ENCODE data around the gene GSTCD.
"Not testable (repeated sequence)": the region's sequence is repeated elsewhere in the genome, so short reads cannot be mapped to it uniquely, and the experiment has no call there.

DNA sequence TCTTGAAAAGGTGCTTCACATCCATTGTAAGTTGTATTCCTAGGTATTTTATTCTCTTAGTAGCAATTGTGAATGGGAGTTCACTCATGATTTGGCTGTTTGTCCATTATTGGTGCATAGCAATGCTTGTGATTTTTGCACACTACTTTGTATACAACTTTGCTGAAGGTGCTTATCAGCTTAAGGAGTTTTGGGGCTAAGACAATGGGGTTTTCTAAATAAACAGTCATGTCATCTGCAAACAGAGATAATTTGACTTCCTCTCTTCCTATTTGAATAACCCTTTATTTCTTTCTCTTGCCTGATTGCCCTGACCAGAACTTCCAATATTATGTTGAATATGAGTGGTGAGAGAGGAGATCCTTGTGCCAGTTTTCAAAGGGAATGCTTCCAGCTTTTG is 63.5 kb downstream of the GSTCD start:
- TF ChIP-seq, protein P1, sequence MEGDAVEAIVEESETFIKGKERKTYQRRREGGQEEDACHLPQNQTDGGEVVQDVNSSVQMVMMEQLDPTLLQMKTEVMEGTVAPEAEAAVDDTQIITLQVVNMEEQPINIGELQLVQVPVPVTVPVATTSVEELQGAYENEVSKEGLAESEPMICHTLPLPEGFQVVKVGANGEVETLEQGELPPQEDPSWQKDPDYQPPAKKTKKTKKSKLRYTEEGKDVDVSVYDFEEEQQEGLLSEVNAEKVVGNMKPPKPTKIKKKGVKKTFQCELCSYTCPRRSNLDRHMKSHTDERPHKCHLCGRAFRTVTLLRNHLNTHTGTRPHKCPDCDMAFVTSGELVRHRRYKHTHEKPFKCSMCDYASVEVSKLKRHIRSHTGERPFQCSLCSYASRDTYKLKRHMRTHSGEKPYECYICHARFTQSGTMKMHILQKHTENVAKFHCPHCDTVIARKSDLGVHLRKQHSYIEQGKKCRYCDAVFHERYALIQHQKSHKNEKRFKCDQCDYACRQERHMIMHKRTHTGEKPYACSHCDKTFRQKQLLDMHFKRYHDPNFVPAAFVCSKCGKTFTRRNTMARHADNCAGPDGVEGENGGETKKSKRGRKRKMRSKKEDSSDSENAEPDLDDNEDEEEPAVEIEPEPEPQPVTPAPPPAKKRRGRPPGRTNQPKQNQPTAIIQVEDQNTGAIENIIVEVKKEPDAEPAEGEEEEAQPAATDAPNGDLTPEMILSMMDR (IDR thresholded peaks at IDR 0.05 in 8 of 11, conservative IDR thresholded peaks at IDR 0.05 in 3 of 11) = not testable (repeated sequence)
- TF ChIP-seq POLR2A (IDR thresholded peaks at IDR 0.05) = not testable (repeated sequence)
